Measurements from ENCODE around the gene TMED3. TPM values are rescaled to one million over a fixed set of nuclear protein-coding genes. Genes with fewer than 3 reads are reported as not detected.

The TMED3 gene
- total RNA-seq, 2 donors from 2014 or later: 19.6 to 23.7 TPM

DNA sequence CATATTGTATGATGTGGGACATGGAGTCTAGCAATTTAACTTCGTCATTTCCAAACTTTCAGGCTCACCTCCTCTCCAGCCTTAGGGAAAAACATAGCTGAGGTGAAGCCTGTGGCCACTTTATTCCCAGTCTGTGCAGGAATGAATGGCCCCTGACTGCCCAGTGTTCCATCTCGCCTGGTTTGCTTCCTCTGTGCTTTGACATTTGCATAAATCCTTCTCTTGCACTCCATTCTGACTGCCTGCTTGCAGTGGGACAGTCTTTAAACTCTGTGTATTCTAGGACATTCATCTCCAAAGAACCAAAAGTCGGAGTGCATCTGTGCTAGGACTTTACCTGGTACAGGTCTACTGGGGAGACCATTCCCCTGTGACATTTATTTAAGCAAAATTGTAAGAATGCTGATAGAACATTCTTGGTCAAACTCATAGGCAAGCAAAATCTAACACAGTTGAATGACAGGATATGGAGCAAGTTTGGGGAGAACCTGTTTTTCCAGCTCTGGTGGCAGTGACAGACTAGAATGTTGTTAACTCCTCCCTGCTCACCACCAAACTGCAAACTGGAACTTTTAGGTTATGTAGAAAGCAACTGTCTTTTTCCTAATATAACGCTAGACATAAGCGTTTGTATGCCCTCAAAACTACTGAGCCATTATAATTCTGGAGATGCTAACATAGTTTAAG lies 22.1 kb downstream of the TMED3 start:
- no peak overlapping the region for H3K4me3 Mint-ChIP-seq
- H3K4me1 Mint-ChIP-seq: peaks cover 5% of the 10 kb centered on the region
- no peak for DNase-seq
- no peak overlapping the region for H3K27ac Mint-ChIP-seq
- no peaks in the 10 kb centered on the region for H3K27me3 Mint-ChIP-seq
- no peaks in the 10 kb centered on the region for H3K9me3 ChIP-seq (ENCODE audit: control insufficient read depth, low read length, poor library complexity, severe bottlenecking)
- ATAC-seq: no peak
- H3K36me3 Mint-ChIP-seq (ENCODE audit: low read depth): no peaks in the 10 kb centered on the region

DNA sequence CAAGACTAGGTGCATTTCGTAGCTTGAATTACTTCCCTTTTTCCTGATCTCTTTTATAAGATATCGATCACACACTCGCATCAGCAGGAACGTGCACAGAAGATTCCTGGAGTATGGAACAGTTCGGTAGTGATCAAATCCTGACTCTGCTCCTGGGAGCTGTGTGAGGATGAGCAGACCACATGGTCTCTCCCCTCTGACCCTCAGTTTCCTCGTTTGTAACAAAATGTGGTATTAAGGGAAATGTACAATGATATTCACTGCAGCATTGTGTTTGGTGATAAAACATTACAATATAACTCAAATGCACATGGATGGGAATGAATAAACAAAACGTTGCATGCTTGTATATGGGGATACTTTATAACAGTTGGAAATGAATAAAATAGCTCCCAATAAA lies 26.7 kb downstream of the TMED3 start:
- Mint-ChIP-seq H3K4me1 (peaks cover 13% of the 10 kb centered on the region), H3K27ac (no peak overlapping the region), H3K36me3 (ENCODE audit: low read depth) (no peaks in the 10 kb centered on the region), H3K27me3 (no peaks in the 10 kb centered on the region), H3K4me3 (no peak overlapping the region)
- ATAC-seq (no peak), DNase-seq (no peak)
- no peaks in the 10 kb centered on the region for H3K9me3 ChIP-seq (ENCODE audit: control insufficient read depth, low read length, poor library complexity, severe bottlenecking)

DNA sequence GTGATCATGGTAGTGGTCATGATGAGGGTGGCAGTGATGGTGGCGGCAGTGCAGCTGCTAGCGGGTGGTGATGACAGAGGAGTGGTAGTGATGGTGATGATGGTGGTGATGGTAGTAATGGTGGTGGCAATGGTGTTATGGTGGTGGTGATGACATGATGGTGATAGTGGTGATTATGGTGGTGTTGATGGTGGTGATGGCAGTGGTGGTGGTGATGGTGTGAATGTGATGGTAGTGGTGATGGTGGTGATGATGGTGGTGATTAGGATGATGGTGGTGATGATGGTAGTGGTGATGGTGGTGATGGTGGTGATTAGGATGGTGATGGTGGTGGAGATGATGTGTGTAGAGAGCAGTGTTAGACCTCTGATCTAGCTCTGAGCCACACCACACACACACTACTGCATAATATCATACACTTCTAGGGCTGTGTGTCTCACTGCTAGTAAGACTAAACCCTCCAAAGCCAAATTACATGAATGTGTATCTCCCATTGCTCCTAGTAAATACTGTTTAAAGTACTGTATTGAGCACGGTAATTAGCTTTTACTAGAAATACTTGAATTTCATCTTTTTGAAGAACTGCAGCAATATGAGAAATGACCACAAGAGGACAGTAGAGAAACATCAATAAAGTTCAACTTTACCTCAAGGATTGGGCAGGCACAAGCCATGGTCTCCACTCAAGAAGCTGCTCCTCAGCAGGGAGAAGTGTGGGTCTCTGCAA lies 28.8 kb downstream of the TMED3 start:
- H3K9me3 ChIP-seq (ENCODE audit: control insufficient read depth, low read length, poor library complexity, severe bottlenecking): no peaks in the 10 kb centered on the region
- Mint-ChIP-seq H3K27me3 (no peaks in the 10 kb centered on the region), H3K27ac (no peak overlapping the region), H3K4me3 (no peak overlapping the region), H3K4me1 (peaks cover 11% of the 10 kb centered on the region), H3K36me3 (ENCODE audit: low read depth) (no peaks in the 10 kb centered on the region)
- no peak for DNase-seq
- ATAC-seq: no peak

DNA sequence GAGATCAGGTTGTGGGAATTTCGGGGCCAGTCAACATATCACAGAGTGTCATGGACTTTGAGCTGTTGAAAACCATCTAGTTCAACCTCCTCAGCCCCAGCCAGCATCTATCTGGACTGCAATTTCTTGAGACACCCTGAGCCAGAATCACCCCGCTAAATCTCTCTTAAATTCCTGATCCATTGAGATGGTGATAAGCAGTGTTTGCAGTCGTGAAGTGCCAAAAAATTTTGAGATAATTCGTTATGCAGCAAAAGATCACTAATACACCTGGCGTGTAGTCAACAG lies 29.3 kb downstream of the TMED3 start:
- no peaks in the 10 kb centered on the region for H3K27me3 Mint-ChIP-seq
- ATAC-seq: no peak
- H3K27ac Mint-ChIP-seq: no peak overlapping the region
- peaks cover 11% of the 10 kb centered on the region for H3K4me1 Mint-ChIP-seq
- no peaks in the 10 kb centered on the region for H3K36me3 Mint-ChIP-seq (ENCODE audit: low read depth)
- no peaks in the 10 kb centered on the region for H3K9me3 ChIP-seq (ENCODE audit: control insufficient read depth, low read length, poor library complexity, severe bottlenecking)
- no peak for DNase-seq
- H3K4me3 Mint-ChIP-seq: no peak overlapping the region

DNA sequence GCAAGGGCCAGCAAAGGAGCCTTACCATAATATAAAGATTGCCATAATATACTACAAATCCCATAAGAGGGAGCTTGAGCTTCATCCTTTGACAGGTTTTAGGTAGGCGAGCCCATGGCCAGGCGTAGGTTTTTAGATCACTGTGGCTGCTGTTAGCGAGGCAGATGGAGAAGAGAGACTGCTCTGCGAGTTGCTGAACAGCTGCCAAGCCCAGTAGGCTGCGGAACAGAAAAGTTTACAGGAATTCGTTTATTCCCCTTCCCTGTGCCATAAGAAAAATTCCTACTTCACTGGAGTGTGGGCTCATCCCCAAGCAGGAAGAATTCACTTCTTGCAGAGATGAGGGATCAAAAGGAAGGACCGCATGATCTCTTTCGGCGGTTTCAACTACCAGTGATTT lies 30.5 kb downstream of the TMED3 start:
- DNase-seq (no peak), ATAC-seq (no peak)
- H3K27me3 Mint-ChIP-seq: no peaks in the 10 kb centered on the region
- H3K9me3 ChIP-seq (ENCODE audit: control insufficient read depth, low read length, poor library complexity, severe bottlenecking): no peaks in the 10 kb centered on the region
- no peak overlapping the region for H3K27ac Mint-ChIP-seq
- peaks cover 3% of the 10 kb centered on the region for H3K36me3 Mint-ChIP-seq (ENCODE audit: low read depth)
- H3K4me3 Mint-ChIP-seq: no peak overlapping the region
- peaks cover 11% of the 10 kb centered on the region for H3K4me1 Mint-ChIP-seq

DNA sequence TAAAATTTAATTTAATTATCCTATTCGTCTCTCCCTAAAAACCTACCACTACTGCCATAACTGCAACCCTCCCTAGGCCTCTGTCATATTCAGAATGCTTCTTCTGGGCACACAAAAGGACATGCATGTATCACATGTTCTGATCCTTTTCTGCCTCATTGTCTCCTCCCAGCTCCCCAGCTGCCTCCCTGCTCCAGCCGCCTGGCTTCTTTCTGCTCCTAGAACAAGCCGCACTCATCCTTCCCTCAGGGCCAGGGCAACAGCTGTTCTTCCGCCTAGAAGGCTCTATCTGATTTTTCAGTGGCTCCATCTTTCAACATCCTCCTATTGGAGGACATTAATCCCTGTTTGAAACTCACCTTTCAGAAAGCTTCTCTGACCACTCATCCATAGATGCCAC lies 38.6 kb downstream of the TMED3 start:
- Mint-ChIP-seq H3K4me3 (no peak overlapping the region), H3K36me3 (ENCODE audit: low read depth) (peaks cover 5% of the 10 kb centered on the region), H3K4me1 (no peaks in the 10 kb centered on the region), H3K27me3 (no peaks in the 10 kb centered on the region), H3K27ac (no peak overlapping the region)
- no peak for DNase-seq
- no peak for ATAC-seq
- no peaks in the 10 kb centered on the region for H3K9me3 ChIP-seq (ENCODE audit: control insufficient read depth, low read length, poor library complexity, severe bottlenecking)

DNA sequence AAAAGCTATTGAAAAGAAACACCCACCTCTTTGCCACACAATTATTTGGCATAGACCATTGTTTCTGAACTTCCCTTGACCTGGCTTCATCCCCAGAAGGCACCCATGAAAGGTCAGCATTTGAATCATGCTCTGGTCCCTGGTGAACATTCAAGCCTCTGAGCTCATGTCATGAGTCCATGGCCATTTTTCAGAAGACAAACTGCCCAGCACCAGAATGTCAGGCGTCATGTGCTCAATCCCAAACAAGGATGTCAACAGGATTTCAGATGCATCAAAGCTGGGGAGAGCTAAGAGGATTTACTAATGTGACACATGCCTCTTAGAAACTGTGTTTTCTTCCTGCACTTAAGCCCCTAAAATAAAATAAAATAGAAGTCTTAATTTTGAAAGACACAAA lies 41.3 kb downstream of the TMED3 start:
- H3K27ac Mint-ChIP-seq: no peak overlapping the region
- H3K36me3 Mint-ChIP-seq (ENCODE audit: low read depth): peaks cover 3% of the 10 kb centered on the region
- H3K27me3 Mint-ChIP-seq: no peaks in the 10 kb centered on the region
- no peak overlapping the region for H3K4me3 Mint-ChIP-seq
- ATAC-seq (no peak), DNase-seq (no peak)
- no peaks in the 10 kb centered on the region for H3K4me1 Mint-ChIP-seq
- no peaks in the 10 kb centered on the region for H3K9me3 ChIP-seq (ENCODE audit: control insufficient read depth, low read length, poor library complexity, severe bottlenecking)

DNA sequence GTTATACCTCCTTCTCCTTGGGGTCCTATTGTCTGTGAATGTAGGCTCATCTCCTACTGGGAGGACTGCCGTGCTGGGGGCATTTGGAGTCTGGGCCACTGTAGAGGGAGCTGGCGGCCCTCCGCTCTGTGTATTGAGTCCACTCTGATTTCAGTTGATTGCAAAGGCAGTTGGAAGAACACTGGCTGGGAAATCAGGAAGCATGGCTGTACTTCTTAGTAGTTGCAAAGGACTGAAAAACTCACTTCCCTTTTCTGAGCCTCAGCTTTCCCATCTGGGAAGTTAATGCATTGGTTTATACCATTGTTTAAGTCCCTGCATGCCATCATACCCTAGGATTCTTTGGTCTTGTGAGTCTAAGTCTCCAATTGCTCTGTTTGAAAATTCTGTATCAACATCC lies 46.7 kb downstream of the TMED3 start:
- ATAC-seq: no peak
- H3K9me3 ChIP-seq (ENCODE audit: control insufficient read depth, low read length, poor library complexity, severe bottlenecking): no peaks in the 10 kb centered on the region
- DNase-seq: no peak
- Mint-ChIP-seq H3K27ac (no peak overlapping the region), H3K27me3 (no peaks in the 10 kb centered on the region), H3K4me1 (no peaks in the 10 kb centered on the region), H3K36me3 (ENCODE audit: low read depth) (peaks cover 3% of the 10 kb centered on the region), H3K4me3 (no peak overlapping the region)

DNA sequence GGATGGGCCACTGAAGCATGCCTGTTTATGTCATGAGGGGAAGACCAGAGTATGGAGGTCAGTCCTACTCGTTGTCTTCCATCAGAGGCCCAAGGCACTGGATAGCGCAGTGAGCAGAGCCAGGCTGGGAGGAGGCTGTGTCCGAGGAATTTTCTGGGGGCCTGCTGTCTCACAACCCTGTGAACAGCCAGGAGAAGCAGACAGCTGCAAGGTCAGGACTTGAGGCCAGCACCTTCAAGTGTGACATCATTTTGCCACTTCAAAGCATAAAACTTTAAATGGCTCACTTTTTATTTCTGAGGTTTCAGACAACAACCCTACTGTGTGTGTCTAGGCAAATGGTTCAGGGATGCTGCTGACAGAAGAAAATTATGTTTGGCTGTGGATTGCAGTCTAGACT lies 47.2 kb downstream of the TMED3 start:
- no peaks in the 10 kb centered on the region for H3K9me3 ChIP-seq (ENCODE audit: control insufficient read depth, low read length, poor library complexity, severe bottlenecking)
- no peak overlapping the region for H3K4me3 Mint-ChIP-seq
- DNase-seq (no peak), ATAC-seq (no peak)
- H3K36me3 Mint-ChIP-seq (ENCODE audit: low read depth): peaks cover 3% of the 10 kb centered on the region
- H3K4me1 Mint-ChIP-seq: no peaks in the 10 kb centered on the region
- H3K27me3 Mint-ChIP-seq: no peaks in the 10 kb centered on the region
- H3K27ac Mint-ChIP-seq: peak overlapping the region; percentile 21

DNA sequence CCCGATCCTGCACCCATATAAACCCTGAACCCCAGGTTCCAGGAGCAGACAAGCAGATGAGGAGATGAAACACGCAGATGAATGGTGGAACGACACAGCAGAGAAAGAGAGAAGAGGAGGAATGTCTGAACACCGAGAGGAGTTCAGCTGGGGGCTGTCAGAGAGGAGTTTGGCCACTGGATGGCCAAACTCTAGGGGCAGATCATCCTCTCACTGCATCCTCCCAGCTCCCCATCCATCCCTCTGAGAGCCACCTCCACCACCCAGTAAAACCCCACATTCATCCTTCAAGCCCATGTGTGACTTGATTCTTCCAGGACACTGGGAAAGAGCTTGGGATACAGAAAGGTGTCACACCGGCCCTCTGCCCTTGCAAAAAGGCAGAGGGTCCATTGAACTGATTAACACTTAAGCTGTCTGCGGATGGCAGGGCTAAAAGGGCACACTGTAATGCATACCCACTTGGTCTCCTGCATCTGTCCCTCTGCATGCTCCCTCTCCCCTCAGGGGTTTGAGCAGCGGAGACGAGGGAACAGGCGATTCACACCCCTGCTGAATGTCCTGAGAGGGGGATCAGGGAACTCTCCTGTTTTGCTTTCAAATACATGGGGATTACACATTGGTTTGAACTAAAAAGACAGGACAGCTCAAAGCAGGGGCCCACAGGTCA lies 53.8 kb downstream of the TMED3 start:
- H3K27ac Mint-ChIP-seq: no peak overlapping the region

DNA sequence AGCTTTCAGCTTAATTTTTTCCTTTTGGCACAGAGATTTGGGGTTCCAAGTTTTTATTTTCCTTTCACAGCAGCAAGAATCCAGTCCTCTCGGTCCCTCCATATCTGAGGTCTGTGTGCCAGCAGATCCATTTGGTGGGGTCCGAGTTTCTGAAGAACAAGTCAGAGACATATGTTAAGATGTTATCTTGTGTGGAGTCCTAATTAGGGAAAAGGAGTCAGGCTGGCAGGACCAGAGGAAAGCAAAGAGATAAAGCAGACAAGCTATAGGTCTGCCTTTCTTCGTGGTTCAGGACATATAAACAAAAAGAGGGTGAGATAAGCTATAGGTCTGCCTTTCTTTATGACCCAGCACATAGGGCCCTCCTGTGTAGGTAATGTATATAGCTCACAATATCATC lies 54.9 kb downstream of the TMED3 start:
- Mint-ChIP-seq H3K27me3 (no peaks in the 10 kb centered on the region), H3K27ac (no peak overlapping the region), H3K36me3 (ENCODE audit: low read depth) (no peaks in the 10 kb centered on the region), H3K4me3 (no peak overlapping the region), H3K4me1 (no peaks in the 10 kb centered on the region)
- no peaks in the 10 kb centered on the region for H3K9me3 ChIP-seq (ENCODE audit: control insufficient read depth, low read length, poor library complexity, severe bottlenecking)
- ATAC-seq (no peak), DNase-seq (no peak)

More for the DNA sequence above, 53.8 kb downstream of the TMED3 start:
- Mint-ChIP-seq H3K4me3 (no peak overlapping the region), H3K36me3 (ENCODE audit: low read depth) (peaks cover 3% of the 10 kb centered on the region), H3K27me3 (no peaks in the 10 kb centered on the region), H3K4me1 (no peaks in the 10 kb centered on the region)
- no peaks in the 10 kb centered on the region for H3K9me3 ChIP-seq (ENCODE audit: control insufficient read depth, low read length, poor library complexity, severe bottlenecking)
- DNase-seq (no peak), ATAC-seq (no peak)

DNA sequence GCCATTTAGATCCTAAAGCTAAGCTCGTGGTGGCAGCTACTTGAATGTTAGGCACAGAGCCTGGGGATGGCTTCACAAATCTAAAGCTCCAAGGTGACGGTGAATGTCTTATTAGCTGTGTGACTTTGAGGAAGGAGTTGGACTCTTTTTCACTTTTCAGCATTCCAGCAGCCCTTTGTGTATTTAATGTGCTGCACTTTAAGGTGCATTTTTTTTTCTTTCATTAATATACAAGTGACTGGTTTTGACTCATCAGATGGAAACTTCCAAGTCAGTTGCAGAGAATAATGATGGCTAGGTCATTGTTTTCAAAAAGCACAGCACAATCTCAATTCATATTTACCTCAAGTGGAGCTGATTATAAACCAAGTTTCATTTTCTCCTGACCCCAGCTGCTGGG lies 55.8 kb downstream of the TMED3 start:
- Mint-ChIP-seq H3K4me1 (no peaks in the 10 kb centered on the region), H3K27ac (no peak overlapping the region), H3K27me3 (no peaks in the 10 kb centered on the region), H3K36me3 (ENCODE audit: low read depth) (no peaks in the 10 kb centered on the region), H3K4me3 (no peak overlapping the region)
- no peaks in the 10 kb centered on the region for H3K9me3 ChIP-seq (ENCODE audit: control insufficient read depth, low read length, poor library complexity, severe bottlenecking)
- ATAC-seq: no peak
- DNase-seq: no peak

DNA sequence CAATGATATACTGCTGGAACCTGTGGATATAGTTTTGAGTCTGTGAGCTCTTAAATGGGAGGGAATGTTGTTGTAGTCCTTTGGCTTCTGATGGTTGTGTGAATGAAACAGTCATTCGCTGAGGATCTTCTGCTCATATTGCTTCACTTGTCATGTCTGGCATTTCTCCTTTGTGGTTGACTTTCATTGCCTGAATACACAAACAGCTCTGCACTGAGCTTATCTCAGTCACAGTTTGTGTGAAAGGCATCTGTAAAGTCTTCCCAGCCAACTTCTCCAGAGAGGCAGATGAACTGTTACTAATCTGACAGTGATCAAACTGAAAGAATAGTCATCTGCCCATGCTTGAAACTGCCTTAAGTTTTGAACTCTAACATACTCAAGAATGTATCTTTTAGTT lies 59.8 kb downstream of the TMED3 start:
- H3K36me3 Mint-ChIP-seq (ENCODE audit: low read depth): no peaks in the 10 kb centered on the region
- no peaks in the 10 kb centered on the region for H3K9me3 ChIP-seq (ENCODE audit: control insufficient read depth, low read length, poor library complexity, severe bottlenecking)
- no peaks in the 10 kb centered on the region for H3K27me3 Mint-ChIP-seq
- no peak overlapping the region for H3K4me3 Mint-ChIP-seq
- H3K4me1 Mint-ChIP-seq: peaks cover 3% of the 10 kb centered on the region
- no peak for DNase-seq
- no peak overlapping the region for H3K27ac Mint-ChIP-seq
- ATAC-seq: no peak

DNA sequence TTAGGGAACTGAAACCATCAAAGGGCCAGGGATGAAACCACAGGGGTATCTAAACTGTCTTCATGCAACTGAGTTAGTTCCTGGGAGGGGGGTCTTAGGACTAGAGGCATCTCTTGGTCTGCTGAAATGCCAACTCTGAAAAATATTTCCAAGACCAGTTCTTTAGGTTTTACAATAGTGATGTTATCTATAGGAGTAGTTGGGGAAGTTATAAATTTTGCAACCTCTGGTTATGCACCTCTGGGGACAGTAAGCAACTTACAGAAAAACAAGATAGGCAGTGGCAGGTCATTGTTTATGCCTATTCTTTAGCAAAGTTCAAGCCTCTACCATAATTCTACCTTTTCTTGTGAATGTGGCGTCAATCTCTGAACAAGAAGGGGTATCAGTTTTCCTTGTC lies 60.7 kb downstream of the TMED3 start:
- H3K4me3 Mint-ChIP-seq: no peak overlapping the region
- DNase-seq (no peak), ATAC-seq (no peak)
- peaks cover 3% of the 10 kb centered on the region for H3K4me1 Mint-ChIP-seq
- H3K27me3 Mint-ChIP-seq: no peaks in the 10 kb centered on the region
- H3K36me3 Mint-ChIP-seq (ENCODE audit: low read depth): no peaks in the 10 kb centered on the region
- H3K9me3 ChIP-seq (ENCODE audit: control insufficient read depth, low read length, poor library complexity, severe bottlenecking): no peaks in the 10 kb centered on the region
- no peak overlapping the region for H3K27ac Mint-ChIP-seq
